H1 (cell line): ENCODE data around the gene RAB4B. TPM values are rescaled to one million over a fixed set of nuclear protein-coding genes. Genes with fewer than 3 reads are reported as not detected.

Experiments used
- CTCF ChIA-PET: fragments of 300-600 bp; sonication (Branson Sonifier 250); formaldehyde crosslinking; loops from one replicate; lab custom pipeline; 2021; ENCODE audit not compliant: partially characterized antibody; lab: Charles Lee
- POLR2A ChIA-PET: fragments of 300-600 bp; sonication (Branson Sonifier 250); formaldehyde crosslinking; loops from one replicate; lab custom pipeline; 2021; ENCODE audit warnings: inconsistent platforms; ENCODE audit not compliant: partially characterized antibody; lab: Charles Lee
- DNase-seq, 2 experiments: peaks; one replicate each; pipeline versions ENCODE4 v3.0.0 to v3.0.0-alpha.2; 2010 to 2022; ENCODE audit warnings: low spot score in 2 of 2, low read depth in 1 of 2, mixed read lengths in 1 of 2
- FAIRE-seq: peaks from 2 replicates; lab custom pipeline; 2011; peaks lifted over from hg19 to GRCh38; lab: Jason Lieb, UNC
- H2AFZ ChIP-seq: 2 replicates; pipeline ENCODE4 v1.8.1; 2012; ENCODE audit warnings: low read length, inconsistent platforms
- H2AK5ac ChIP-seq: 2 replicates; pipeline ENCODE4 v1.6.1; 2013; ENCODE audit warnings: low read depth, low read length
- H2BK120ac ChIP-seq: replicated peaks from 2 replicates; pipeline ENCODE3; 2013; ENCODE audit warnings: low read depth, low read length, inconsistent platforms
- H2BK12ac ChIP-seq: 2 replicates; pipeline ENCODE4 v1.6.1; 2013; ENCODE audit warnings: low read depth, low read length
- H2BK15ac ChIP-seq: 2 replicates; pipeline ENCODE4 v1.6.1; 2013; ENCODE audit warnings: low read length
- H2BK20ac ChIP-seq: 2 replicates; pipeline ENCODE4 v1.6.1; 2013; ENCODE audit warnings: low read length
- H2BK5ac ChIP-seq: 2 replicates; pipeline ENCODE4 v1.6.1; 2013; ENCODE audit warnings: low read depth, low read length
- H3K14ac ChIP-seq: 2 replicates; pipeline ENCODE4 v1.6.1; 2013; ENCODE audit warnings: inconsistent platforms; ENCODE audit not compliant: insufficient read length
- H3K18ac ChIP-seq: 2 replicates; pipeline ENCODE4 v1.6.1; 2013; ENCODE audit warnings: low read length; ENCODE audit errors: extremely low read depth
- H3K23ac ChIP-seq: 2 replicates; pipeline ENCODE4 v1.6.1; 2013; ENCODE audit warnings: inconsistent platforms; ENCODE audit not compliant: insufficient read length
- H3K23me2 ChIP-seq: 2 replicates; pipeline ENCODE4 v1.6.1; 2013; ENCODE audit warnings: low read depth, low read length
- H3K27ac ChIP-seq: 2 replicates; pipeline ENCODE4 v1.6.1; 2011; ENCODE audit warnings: low read depth, low read length, inconsistent platforms
- H3K27me3 ChIP-seq, 4 experiments: replicated peaks in 1 of 4; 1 replicate in 1 of 4; 2 replicates in 3 of 4; pipeline versions ENCODE4 v1.6.1 to v1.8.1; 2011 to 2013; ENCODE audit warnings: low read length in 3 of 4, mild to moderate bottlenecking in 3 of 4, inconsistent platforms in 2 of 4, mixed read lengths in 2 of 4, moderate library complexity in 1 of 4; ENCODE audit not compliant: control insufficient read depth in 3 of 4, insufficient read depth in 3 of 4; ENCODE audit errors: extremely low read depth in 1 of 4
- H3K36me3 ChIP-seq, 4 experiments: 2 replicates each; pipeline versions ENCODE4 v1.6.1 to v1.8.1; 2011 to 2013; ENCODE audit warnings: mild to moderate bottlenecking in 4 of 4, low read length in 3 of 4, moderate library complexity in 2 of 4, control low read depth in 1 of 4, inconsistent platforms in 1 of 4; ENCODE audit not compliant: insufficient read depth in 4 of 4, control insufficient read depth in 2 of 4
- H3K4ac ChIP-seq: replicated peaks from 2 replicates; pipeline ENCODE3; 2013; ENCODE audit warnings: low read length, low read depth, mixed read lengths, inconsistent platforms; ENCODE audit not compliant: insufficient read length
- H3K4me1 ChIP-seq, 4 experiments: replicated peaks in 1 of 4; 1 replicate in 1 of 4; 2 replicates in 3 of 4; pipeline versions ENCODE4 v1.6.1 to v1.8.1; 2011 to 2013; ENCODE audit warnings: low read length in 3 of 4, inconsistent platforms in 2 of 4, mixed read lengths in 1 of 4; ENCODE audit not compliant: insufficient read depth in 4 of 4, control insufficient read depth in 3 of 4
- H3K4me2 ChIP-seq, 2 experiments: 2 replicates each; pipeline versions ENCODE4 v1.6.1 to v1.8.1; 2011 to 2013; ENCODE audit warnings: low read depth in 2 of 2, low read length in 2 of 2, control low read depth in 1 of 2, inconsistent platforms in 1 of 2, mild to moderate bottlenecking in 1 of 2; ENCODE audit not compliant: insufficient read depth in 1 of 2
- H3K4me3 ChIP-seq, 4 experiments: fragments of 200-600, 300-600 bp in 1 of 4; sonication (generic), shearing (Covaris generic), sonication (Bioruptor Twin) in 1 of 4; 2 replicates each; pipeline versions ENCODE4 v1.5.1 to v1.8.1; 2011 to 2016; ENCODE audit warnings: low read length in 4 of 4, low read depth in 3 of 4, control low read depth in 2 of 4, inconsistent platforms in 2 of 4, mild to moderate bottlenecking in 2 of 4, mixed read lengths in 1 of 4, moderate library complexity in 1 of 4; ENCODE audit not compliant: insufficient read depth in 2 of 4; ENCODE audit errors: extremely low read depth in 1 of 4
- H3K56ac ChIP-seq: replicated peaks from 2 replicates; pipeline ENCODE3; 2013; ENCODE audit warnings: low read depth, mild to moderate bottlenecking, mixed read lengths, low read length, inconsistent platforms; ENCODE audit not compliant: insufficient read length
- H3K79me1 ChIP-seq: 2 replicates; pipeline ENCODE4 v1.6.1; 2013; ENCODE audit warnings: low read depth, low read length, control low read depth
- H3K79me2 ChIP-seq, 2 experiments: 2 replicates each; pipeline versions ENCODE4 v1.6.1 to v1.8.1; 2012 to 2013; ENCODE audit warnings: low read length in 2 of 2, mild to moderate bottlenecking in 2 of 2, inconsistent platforms in 1 of 2; ENCODE audit not compliant: insufficient read depth in 2 of 2, control insufficient read depth in 1 of 2
- H3K9ac ChIP-seq, 4 experiments: replicated peaks in 1 of 4; 1 replicate in 1 of 4; 2 replicates in 3 of 4; pipeline versions ENCODE4 v1.6.1 to v1.8.1; 2011 to 2013; ENCODE audit warnings: low read depth in 3 of 4, low read length in 3 of 4, control low read depth in 2 of 4, mild to moderate bottlenecking in 2 of 4, moderate library complexity in 2 of 4, inconsistent platforms in 1 of 4; ENCODE audit errors: extremely low read depth in 1 of 4
- H3K9me3 ChIP-seq, 2 experiments: 2 replicates each; pipeline versions ENCODE4 v1.6.1 to v1.8.1; 2012 to 2013; ENCODE audit warnings: mild to moderate bottlenecking in 2 of 2, moderate library complexity in 2 of 2, control low read depth in 1 of 2, inconsistent platforms in 1 of 2, low read depth in 1 of 2, low read length in 1 of 2, mixed read lengths in 1 of 2; ENCODE audit not compliant: insufficient read depth in 2 of 2
- H4K20me1 ChIP-seq, 2 experiments: replicated peaks in 1 of 2; 2 replicates each; pipeline versions ENCODE3 to v1.8.1; 2011 to 2013; ENCODE audit warnings: inconsistent platforms in 2 of 2, low read length in 2 of 2, mild to moderate bottlenecking in 1 of 2; ENCODE audit not compliant: insufficient read depth in 2 of 2, control insufficient read depth in 1 of 2
- H4K5ac ChIP-seq: 2 replicates; pipeline ENCODE4 v1.6.1; 2013; ENCODE audit warnings: low read length, low read depth, mixed read lengths, inconsistent platforms; ENCODE audit not compliant: insufficient read length
- H4K8ac ChIP-seq: 2 replicates; pipeline ENCODE4 v1.8.0; 2013; ENCODE audit warnings: mild to moderate bottlenecking, moderate library complexity, low read length, inconsistent platforms; ENCODE audit not compliant: insufficient read depth; ENCODE audit errors: extremely low read depth
- H4K91ac ChIP-seq: replicated peaks from 2 replicates; pipeline ENCODE3; 2013; ENCODE audit warnings: low read length, mixed read lengths, inconsistent platforms; ENCODE audit not compliant: insufficient read length
- CBX5 ChIP-seq: fragments of 300-800, 300-1000 bp; sonication (generic); IDR thresholded peaks from 2 replicates; pipeline ENCODE4 v1.7.1; 2016; ENCODE audit warnings: antibody characterized with exemption, low read length, low read depth
- HDAC6 ChIP-seq: IDR thresholded peaks from one replicate; pipeline ENCODE4 v1.7.1; 2012; ENCODE audit warnings: low read depth, mild to moderate bottlenecking, inconsistent platforms, low read length, moderate library complexity
- MAFK ChIP-seq: IDR thresholded peaks from 2 replicates; pipeline ENCODE4 v1.6.1; 2012; ENCODE audit warnings: low read depth, mild to moderate bottlenecking, improper control_type of control experiment, low read length
- RAD21 ChIP-seq, 2 experiments: IDR thresholded peaks in 1 of 2; conservative IDR thresholded peaks in 1 of 2; 2 replicates each; pipeline ENCODE4 v1.6.1; 2011; ENCODE audit warnings: low read depth in 2 of 2, low read length in 2 of 2, improper control_type of control experiment in 1 of 2, inconsistent platforms in 1 of 2, mild to moderate bottlenecking in 1 of 2, moderate library complexity in 1 of 2
- RNF2 ChIP-seq: fragments of 200-900, 300-1000 bp; sonication (generic); IDR thresholded peaks from 2 replicates; pipeline ENCODE4 v1.7.1; 2016; ENCODE audit warnings: borderline replicate concordance, low read depth, mild to moderate bottlenecking, antibody characterized with exemption, low read length; ENCODE audit not compliant: poor library complexity, severe bottlenecking; ENCODE audit errors: missing control alignments
- SIN3A ChIP-seq, 2 experiments: IDR thresholded peaks in 1 of 2; conservative IDR thresholded peaks in 1 of 2; 2 replicates each; pipeline ENCODE4 v1.6.1; 2011 to 2012; ENCODE audit warnings: low read length in 2 of 2, improper control_type of control experiment in 1 of 2, low read depth in 1 of 2, mild to moderate bottlenecking in 1 of 2
- SIX5 ChIP-seq: IDR thresholded peaks from 2 replicates; pipeline ENCODE4 v1.6.1; 2011; ENCODE audit warnings: mild to moderate bottlenecking, low read depth, low read length
- TEAD4 ChIP-seq: IDR thresholded peaks from 2 replicates; pipeline ENCODE4 v1.6.1; 2012; ENCODE audit warnings: low read depth, low read length, inconsistent platforms, mixed read lengths
- WGBS, 2 experiments: shearing (Covaris generic) in 1 of 2; methylation state at CpG; one replicate each; pipeline versions ENCODE4 v1.1.6 to v1.1.7; 2013 to 2015; ENCODE audit warnings: low lambda C conversion rate in 2 of 2, mixed read lengths in 2 of 2, inconsistent platforms in 1 of 2, low coverage in 1 of 2, missing lambda C conversion rate in 1 of 2; ENCODE audit not compliant: insufficient replicate concordance in 2 of 2, insufficient coverage in 1 of 2, insufficient read length in 1 of 2; ENCODE audit errors: extremely low coverage in 1 of 2, missing lambda C conversion rate in 1 of 2; 5-methylcytosine and 5-hydroxymethylcytosine counted together
- polyA plus RNA-seq, 7 experiments: library from polyadenylated mRNA; depleted of rRNA in 3 of 7; stranded (reverse) in 5 of 7; unstranded in 2 of 7; fragments of >200 nt in 5 of 7; fragments of 200-250 nt in 2 of 7; gene quantifications; 1 replicate in 5 of 7; 2 replicates in 1 of 7; 4 replicates in 1 of 7; pipeline versions ENCODE4 v1.2.1 to v1.2.3, GENCODE V29; 2011 to 2013; ENCODE audit warnings: missing spikeins in 2 of 7, mixed read lengths in 2 of 7
- total RNA-seq: library from RNA; stranded (reverse); fragmentation: NEBNext Ultra II Directional; extraction: Animal tissue kit (Norgen Biotek cat#: 25700); gene quantifications from 2 replicates; pipeline ENCODE4 v1.2.1, GENCODE V29; 2021
- TF ChIP-seq, protein P1 (sequence below): IDR thresholded peaks from 2 replicates; pipeline ENCODE4 v1.6.1; 2011; ENCODE audit warnings: low read length, improper control_type of control experiment

The RAB4B gene
- total and polyA plus RNA-seq, 2 of the 8 experiments (the other 6 are each of a cell fraction or from before 2014, with no cell fraction given), result 15.9 to 28.6 TPM

DNA sequence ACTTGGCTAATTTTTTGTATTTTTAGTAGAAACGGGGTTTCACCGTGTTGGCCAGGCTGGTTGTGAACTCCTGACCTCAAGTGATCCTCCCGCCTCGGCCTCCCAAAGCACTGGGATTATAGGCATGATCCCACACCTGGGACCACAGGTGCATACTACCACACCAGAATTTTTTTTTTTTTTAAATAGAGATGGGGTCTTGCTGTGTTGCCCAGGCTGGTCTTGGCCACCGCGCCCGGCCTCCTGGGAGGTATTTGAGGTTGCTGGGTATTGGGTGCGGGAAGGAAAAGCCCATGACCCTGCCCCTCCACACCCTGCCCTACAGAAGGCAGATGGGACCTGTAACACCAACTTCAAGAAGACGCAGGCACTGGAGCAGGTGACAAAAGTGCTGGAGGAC lies 41.4 kb upstream of the RAB4B start:
- H3K4me3 ChIP-seq, result no peak overlapping the region
- H3K79me1 ChIP-seq, result no peaks in the 10 kb centered on the region
- H3K4me1 ChIP-seq, result no peaks in the 10 kb centered on the region; a peak in 2 of 7 replicates
- H3K79me2 ChIP-seq, result no peaks in the 10 kb centered on the region
- peaks cover 0 to 10% of the 10 kb centered on the region in 2 experiments for H4K20me1 ChIP-seq
- no peak overlapping the region for H2AK5ac ChIP-seq
- DNase-seq (no peak), FAIRE-seq (no peak)
- H2BK120ac ChIP-seq, result no peak overlapping the region
- no peak overlapping the region for H3K27ac ChIP-seq
- no peak overlapping the region for H4K8ac ChIP-seq
- ChIA-PET CTCF (interaction anchor here (1.7 to 2.0 kb wide), 4 partner anchors 10 to 27 kb away, joined by 4 to 6 read pairs (median 4); partner anchors contain the start of genes COQ8B and ITPKC), POLR2A (interaction anchor here (0.6 to 12.4 kb wide), 6 partner anchors 9 to 25 kb away, joined by 3 to 120 read pairs (median 6); partner anchors contain the start of genes ACTMAP and SNRPA)
- H3K9ac ChIP-seq, result no peak overlapping the region
- WGBS, 2 experiments, result 90% methylated on average over 9 of the region's 9 CpGs; no CpG with 5 or more reads in 1 of the 2 experiments
- H3K23me2 ChIP-seq, result no peaks in the 10 kb centered on the region
- no peak overlapping the region for H4K5ac ChIP-seq
- H2BK15ac ChIP-seq, result no peak overlapping the region
- H3K4ac ChIP-seq, result no peak overlapping the region
- no peak overlapping the region for H2AFZ ChIP-seq
- H3K27me3 ChIP-seq, result no peaks in the 10 kb centered on the region
- no peak overlapping the region for H2BK12ac ChIP-seq
- peaks cover 3 to 32% (median 17%) of the 10 kb centered on the region in 4 experiments; a peak in 5 of 8 replicates for H3K36me3 ChIP-seq
- H3K9me3 ChIP-seq, result no peaks in the 10 kb centered on the region
- H3K23ac ChIP-seq, result no peak overlapping the region
- H2BK20ac ChIP-seq, result no peak overlapping the region
- no peak overlapping the region for H3K18ac ChIP-seq
- no peak overlapping the region for H3K14ac ChIP-seq
- no peak overlapping the region for H3K56ac ChIP-seq
- no peak overlapping the region for H2BK5ac ChIP-seq
- TF ChIP-seq MAFK (no peak), RAD21 (IDR thresholded peaks at IDR 0.05 in 1 of 2, conservative IDR thresholded peaks at IDR 0.05 in 1 of 2; ENCODE audit: low read depth in 2 of 2, low read length in 2 of 2) (no peak), SIN3A (conservative IDR thresholded peaks at IDR 0.05 in 1 of 2, IDR thresholded peaks at IDR 0.05 in 1 of 2; ENCODE audit: low read depth in 1 of 2, low read length in 2 of 2) (no peak), HDAC6 (no peak), SIX5 (no peak), CBX5 (no peak), TEAD4 (no peak), RNF2 (no peak)
- TF ChIP-seq, protein P1, sequence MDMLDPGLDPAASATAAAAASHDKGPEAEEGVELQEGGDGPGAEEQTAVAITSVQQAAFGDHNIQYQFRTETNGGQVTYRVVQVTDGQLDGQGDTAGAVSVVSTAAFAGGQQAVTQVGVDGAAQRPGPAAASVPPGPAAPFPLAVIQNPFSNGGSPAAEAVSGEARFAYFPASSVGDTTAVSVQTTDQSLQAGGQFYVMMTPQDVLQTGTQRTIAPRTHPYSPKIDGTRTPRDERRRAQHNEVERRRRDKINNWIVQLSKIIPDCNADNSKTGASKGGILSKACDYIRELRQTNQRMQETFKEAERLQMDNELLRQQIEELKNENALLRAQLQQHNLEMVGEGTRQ, result no peak
- no peak overlapping the region for H4K91ac ChIP-seq
- H3K4me2 ChIP-seq, result no peak overlapping the region
